ENCODE data around the gene ABCA6. TPM values are rescaled to one million over a fixed set of nuclear protein-coding genes. Genes with fewer than 3 reads are reported as not detected.

Gene ABCA6
- polyA plus RNA-seq (2013, experiment 1 of 4): 0.57 TPM
- 0.87 TPM for polyA plus RNA-seq (2013, experiment 2 of 4)
- polyA plus RNA-seq (2013, experiment 3 of 4): 0.69 TPM
- 0.53 TPM for polyA plus RNA-seq (2013, experiment 4 of 4)

- Histone ChIP-seq H3K27ac (ENCODE audit: insufficient read depth, low read depth, low read length, poor library complexity, severe bottlenecking) (no peak within 1 kb of the TSS), H3K4me3 (ENCODE audit: insufficient read depth, low read depth, low read length) (no peak within 1 kb of the TSS), H3K36me3 (ENCODE audit: control insufficient read depth, insufficient read depth, low read length) (no peaks in the 10 kb centered on the region), H3K27me3 (ENCODE audit: control insufficient read depth, insufficient read depth, low read length, poor library complexity, severe bottlenecking) (no peaks in the 10 kb centered on the region), H3K9me3 (ENCODE audit: control insufficient read depth, low read length) (no peaks in the 10 kb centered on the region), H3K4me1 (ENCODE audit: control insufficient read depth, insufficient read depth, low read length) (no peaks in the 10 kb centered on the region)
- 80 to 82% methylated on average over 4 of the region's 4 CpGs for whole genome bisulfite sequencing, 2 experiments
Measured at GRCh38 chr17:69141431-69142174, at the start of gene ABCA6. Gene ABCA6, minus strand, starts transcription at chr17:69141895. Its CDS starts 1,192 bp downstream, at chr17:69140703.

- Histone ChIP-seq H3K4me1 (ENCODE audit: control insufficient read depth, insufficient read depth, low read length) (no peaks in the 10 kb centered on the region), H3K36me3 (ENCODE audit: control insufficient read depth, insufficient read depth, low read length) (no peaks in the 10 kb centered on the region), H3K27me3 (ENCODE audit: control insufficient read depth, insufficient read depth, low read length, poor library complexity, severe bottlenecking) (no peaks in the 10 kb centered on the region), H3K9me3 (ENCODE audit: control insufficient read depth, low read length) (no peaks in the 10 kb centered on the region), H3K4me3 (ENCODE audit: insufficient read depth, low read depth, low read length) (no peak overlapping the region), H3K27ac (ENCODE audit: insufficient read depth, low read depth, low read length, poor library complexity, severe bottlenecking) (no peak overlapping the region)
- 92 to 100% methylated on average over 2 of the region's 2 CpGs for WGBS, 2 experiments
Measured at GRCh38 chr17:69188796-69189195, 47.1 kb upstream of the ABCA6 start.

GRCh38 chr17:69188064-69188463 is 46.4 kb upstream of the ABCA6 start:
- H3K4me1 ChIP-seq (ENCODE audit: control insufficient read depth, insufficient read depth, low read length): no peaks in the 10 kb centered on the region
- WGBS, 2 experiments: 82 to 90% methylated on average over 1 of the region's 1 CpG

GRCh38 chr17:69187294-69187693 is 45.6 kb upstream of the ABCA6 start:
- H3K27ac ChIP-seq (ENCODE audit: insufficient read depth, low read depth, low read length, poor library complexity, severe bottlenecking): no peak overlapping the region

More at GRCh38 chr17:69188064-69188463, 46.4 kb upstream of the ABCA6 start:
- no peaks in the 10 kb centered on the region for H3K9me3 ChIP-seq (ENCODE audit: control insufficient read depth, low read length)
- H3K4me3 ChIP-seq (ENCODE audit: insufficient read depth, low read depth, low read length): no peak overlapping the region
- no peaks in the 10 kb centered on the region for H3K36me3 ChIP-seq (ENCODE audit: control insufficient read depth, insufficient read depth, low read length)
- H3K27me3 ChIP-seq (ENCODE audit: control insufficient read depth, insufficient read depth, low read length, poor library complexity, severe bottlenecking): no peaks in the 10 kb centered on the region
- H3K27ac ChIP-seq (ENCODE audit: insufficient read depth, low read depth, low read length, poor library complexity, severe bottlenecking): peak overlapping the region; percentile 59

GRCh38 chr17:69179227-69179952 is 37.7 kb upstream of the ABCA6 start:
- Histone ChIP-seq H3K4me1 (ENCODE audit: control insufficient read depth, insufficient read depth, low read length) (no peaks in the 10 kb centered on the region), H3K4me3 (ENCODE audit: insufficient read depth, low read depth, low read length) (no peak overlapping the region), H3K9me3 (ENCODE audit: control insufficient read depth, low read length) (no peaks in the 10 kb centered on the region), H3K27ac (ENCODE audit: insufficient read depth, low read depth, low read length, poor library complexity, severe bottlenecking) (no peak overlapping the region), H3K27me3 (ENCODE audit: control insufficient read depth, insufficient read depth, low read length, poor library complexity, severe bottlenecking) (no peaks in the 10 kb centered on the region), H3K36me3 (ENCODE audit: control insufficient read depth, insufficient read depth, low read length) (no peaks in the 10 kb centered on the region)
- 83 to 94% methylated on average over 3 to 4 of the region's 4 CpGs for WGBS, 2 experiments

More at GRCh38 chr17:69187294-69187693, 45.6 kb upstream of the ABCA6 start:
- no peaks in the 10 kb centered on the region for H3K4me1 ChIP-seq (ENCODE audit: control insufficient read depth, insufficient read depth, low read length)
- no peak overlapping the region for H3K4me3 ChIP-seq (ENCODE audit: insufficient read depth, low read depth, low read length)
- H3K36me3 ChIP-seq (ENCODE audit: control insufficient read depth, insufficient read depth, low read length): no peaks in the 10 kb centered on the region
- H3K27me3 ChIP-seq (ENCODE audit: control insufficient read depth, insufficient read depth, low read length, poor library complexity, severe bottlenecking): no peaks in the 10 kb centered on the region
- no peaks in the 10 kb centered on the region for H3K9me3 ChIP-seq (ENCODE audit: control insufficient read depth, low read length)

- no peaks in the 10 kb centered on the region for H3K27me3 ChIP-seq (ENCODE audit: control insufficient read depth, insufficient read depth, low read length, poor library complexity, severe bottlenecking)
- no peaks in the 10 kb centered on the region for H3K4me1 ChIP-seq (ENCODE audit: control insufficient read depth, insufficient read depth, low read length)
- H3K36me3 ChIP-seq (ENCODE audit: control insufficient read depth, insufficient read depth, low read length): no peaks in the 10 kb centered on the region
- 100% methylated on average over 1 of the region's 1 CpG; no CpG with 5 or more reads in 1 of the 2 experiments for WGBS, 2 experiments
- no peaks in the 10 kb centered on the region for H3K9me3 ChIP-seq (ENCODE audit: control insufficient read depth, low read length)
- H3K27ac ChIP-seq (ENCODE audit: insufficient read depth, low read depth, low read length, poor library complexity, severe bottlenecking): no peak overlapping the region
- H3K4me3 ChIP-seq (ENCODE audit: insufficient read depth, low read depth, low read length): no peak overlapping the region
Measured at GRCh38 chr17:69176457-69176795, 34.7 kb upstream of the ABCA6 start.

GRCh38 chr17:69175625-69176456 is 34.1 kb upstream of the ABCA6 start:
- Histone ChIP-seq H3K27me3 (ENCODE audit: control insufficient read depth, insufficient read depth, low read length, poor library complexity, severe bottlenecking) (no peaks in the 10 kb centered on the region), H3K27ac (ENCODE audit: insufficient read depth, low read depth, low read length, poor library complexity, severe bottlenecking) (no peak overlapping the region), H3K36me3 (ENCODE audit: control insufficient read depth, insufficient read depth, low read length) (no peaks in the 10 kb centered on the region), H3K4me1 (ENCODE audit: control insufficient read depth, insufficient read depth, low read length) (no peaks in the 10 kb centered on the region), H3K4me3 (ENCODE audit: insufficient read depth, low read depth, low read length) (no peak overlapping the region), H3K9me3 (ENCODE audit: control insufficient read depth, low read length) (no peaks in the 10 kb centered on the region)
- WGBS, 2 experiments: 92 to 100% methylated on average over 2 to 3 of the region's 4 CpGs

GRCh38 chr17:69175262-69175624 is 33.5 kb upstream of the ABCA6 start:
- H3K36me3 ChIP-seq (ENCODE audit: control insufficient read depth, insufficient read depth, low read length): no peaks in the 10 kb centered on the region
- no peaks in the 10 kb centered on the region for H3K4me1 ChIP-seq (ENCODE audit: control insufficient read depth, insufficient read depth, low read length)
- no peak overlapping the region for H3K4me3 ChIP-seq (ENCODE audit: insufficient read depth, low read depth, low read length)
- 94 to 96% methylated on average over 4 of the region's 4 CpGs for WGBS, 2 experiments
- no peak overlapping the region for H3K27ac ChIP-seq (ENCODE audit: insufficient read depth, low read depth, low read length, poor library complexity, severe bottlenecking)
- no peaks in the 10 kb centered on the region for H3K27me3 ChIP-seq (ENCODE audit: control insufficient read depth, insufficient read depth, low read length, poor library complexity, severe bottlenecking)
- H3K9me3 ChIP-seq (ENCODE audit: control insufficient read depth, low read length): no peaks in the 10 kb centered on the region

- H3K27me3 ChIP-seq (ENCODE audit: control insufficient read depth, insufficient read depth, low read length, poor library complexity, severe bottlenecking): no peaks in the 10 kb centered on the region
- 76 to 79% methylated on average over 2 of the region's 2 CpGs for WGBS, 2 experiments
- H3K4me1 ChIP-seq (ENCODE audit: control insufficient read depth, insufficient read depth, low read length): no peaks in the 10 kb centered on the region
Measured at GRCh38 chr17:69173118-69173517, 31.4 kb upstream of the ABCA6 start.

GRCh38 chr17:69170377-69170776 is 28.7 kb upstream of the ABCA6 start:
- no peaks in the 10 kb centered on the region for H3K9me3 ChIP-seq (ENCODE audit: control insufficient read depth, low read length)
- H3K36me3 ChIP-seq (ENCODE audit: control insufficient read depth, insufficient read depth, low read length): no peaks in the 10 kb centered on the region
- H3K4me1 ChIP-seq (ENCODE audit: control insufficient read depth, insufficient read depth, low read length): no peaks in the 10 kb centered on the region
- H3K27me3 ChIP-seq (ENCODE audit: control insufficient read depth, insufficient read depth, low read length, poor library complexity, severe bottlenecking): no peaks in the 10 kb centered on the region
- H3K4me3 ChIP-seq (ENCODE audit: insufficient read depth, low read depth, low read length): no peak overlapping the region
- H3K27ac ChIP-seq (ENCODE audit: insufficient read depth, low read depth, low read length, poor library complexity, severe bottlenecking): no peak overlapping the region

More at GRCh38 chr17:69173118-69173517, 31.4 kb upstream of the ABCA6 start:
- Histone ChIP-seq H3K27ac (ENCODE audit: insufficient read depth, low read depth, low read length, poor library complexity, severe bottlenecking) (no peak overlapping the region), H3K36me3 (ENCODE audit: control insufficient read depth, insufficient read depth, low read length) (no peaks in the 10 kb centered on the region), H3K4me3 (ENCODE audit: insufficient read depth, low read depth, low read length) (no peak overlapping the region), H3K9me3 (ENCODE audit: control insufficient read depth, low read length) (no peaks in the 10 kb centered on the region)
